ENCODE data around the gene RNASEH2B.
A peak's percentile ranks its signal among the peaks of the same experiment; 100 is the strongest.

RNASEH2B gene

DNA sequence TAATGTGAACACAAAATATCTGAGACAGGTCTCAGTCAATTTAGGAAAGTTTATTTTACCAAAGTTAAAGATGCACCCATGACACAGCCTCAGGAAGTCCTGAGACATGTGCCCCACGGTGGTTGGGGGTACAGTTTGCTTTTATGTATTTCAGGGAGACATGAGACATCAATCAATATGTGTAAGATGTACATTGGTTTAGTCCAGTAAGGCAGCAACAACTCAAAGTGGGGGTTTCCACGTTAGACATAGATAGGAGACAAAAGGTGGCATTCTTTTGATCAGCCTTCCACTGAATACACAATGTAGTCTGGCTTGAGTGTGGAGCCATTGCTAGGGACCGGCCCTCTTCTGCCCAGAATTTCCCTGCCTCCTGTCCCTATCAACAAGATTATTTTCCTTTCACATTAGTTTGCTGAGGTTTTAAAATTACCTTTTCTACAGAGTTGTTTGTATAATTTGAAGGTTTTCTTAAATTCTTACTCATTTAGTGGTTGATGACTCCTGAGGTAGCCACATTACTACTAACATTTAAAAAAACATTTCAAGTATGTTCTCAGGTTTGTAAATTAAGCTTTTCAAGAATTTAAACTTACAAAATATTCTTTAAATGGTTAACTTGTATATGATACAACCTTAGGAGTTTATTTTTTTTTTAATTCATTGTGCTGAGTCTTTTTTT lies 33.2 kb downstream of the RNASEH2B start:
- peak in 1 of 2 experiments; percentile 21 for DNase-seq

DNA sequence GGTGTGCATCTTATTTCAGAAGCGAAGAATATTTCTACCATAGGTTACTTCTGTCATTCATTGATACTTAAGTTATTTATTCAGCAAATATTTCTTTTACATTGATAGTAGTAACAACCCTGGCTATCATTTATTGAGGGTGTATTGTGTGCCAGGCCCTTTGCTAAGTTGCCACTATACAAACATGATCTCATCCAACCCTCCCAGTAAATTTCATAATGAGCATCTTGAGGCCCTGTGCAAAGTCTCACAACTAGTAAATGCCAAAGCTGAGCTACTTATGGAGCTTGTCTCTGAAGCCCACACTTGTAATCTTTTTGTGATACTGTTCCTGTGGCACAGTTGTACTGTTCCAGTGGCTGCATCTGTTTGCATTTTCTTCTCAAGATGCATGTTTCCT lies 36.1 kb downstream of the RNASEH2B start:
- no peak for DNase-seq

DNA sequence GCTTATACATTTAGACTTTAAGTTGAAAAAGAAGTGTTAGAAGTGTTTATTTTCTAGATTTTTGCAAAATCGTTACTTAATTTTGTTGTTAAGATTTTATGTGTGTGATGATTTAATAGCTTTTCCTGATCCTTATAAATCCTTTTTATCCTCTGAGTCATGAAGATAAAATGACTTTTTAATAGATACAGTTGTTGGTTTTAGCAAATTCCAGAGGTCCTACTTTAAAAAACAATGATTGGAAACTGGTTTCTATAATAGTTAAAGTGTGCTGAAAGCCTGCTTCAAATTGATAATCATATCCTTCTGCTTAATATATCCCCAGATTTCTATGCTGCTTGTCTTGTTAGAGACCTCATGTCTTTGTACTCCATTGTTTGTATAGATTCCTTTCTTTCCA lies 39.0 kb downstream of the RNASEH2B start:
- no peak for DNase-seq

DNA sequence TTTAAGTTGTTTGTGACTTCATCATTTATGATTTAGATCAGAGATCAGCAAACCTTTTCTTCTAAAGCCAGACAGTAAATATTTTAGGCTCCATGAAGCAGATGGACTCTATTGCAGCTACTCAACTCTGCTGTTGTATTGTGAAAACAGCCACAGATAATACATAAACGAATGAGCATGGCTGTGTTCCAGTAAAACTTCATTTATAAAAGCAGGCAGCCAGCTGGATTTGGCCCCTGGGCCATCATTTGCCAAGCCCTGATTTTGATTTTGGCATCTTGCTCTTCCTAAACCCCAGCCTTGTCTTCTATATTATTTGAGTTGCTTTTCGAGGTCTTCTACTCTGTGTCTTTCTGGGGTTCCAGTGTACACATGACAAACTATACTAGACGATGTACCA lies 41.3 kb downstream of the RNASEH2B start:
- DNase-seq = no peak

DNA sequence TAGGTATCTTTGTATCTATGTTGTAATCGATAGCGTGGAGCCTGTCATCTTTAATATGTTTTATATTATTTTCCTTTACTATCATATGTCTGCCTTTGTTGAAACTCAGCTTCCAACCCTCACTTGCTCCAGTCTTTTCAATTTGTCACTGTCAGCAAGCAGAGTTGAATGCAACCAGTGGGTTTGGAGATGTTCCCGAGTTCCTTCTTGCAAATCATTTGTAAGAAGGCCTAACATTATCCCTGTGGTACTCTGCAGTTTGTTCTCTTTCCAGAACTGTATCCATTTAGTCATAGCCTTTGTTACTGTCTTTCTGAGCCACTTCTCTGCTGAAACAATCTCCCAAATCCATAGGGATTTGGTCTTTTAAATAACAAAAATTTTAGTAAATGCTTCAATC lies 41.8 kb downstream of the RNASEH2B start:
- DNase-seq = no peak

DNA sequence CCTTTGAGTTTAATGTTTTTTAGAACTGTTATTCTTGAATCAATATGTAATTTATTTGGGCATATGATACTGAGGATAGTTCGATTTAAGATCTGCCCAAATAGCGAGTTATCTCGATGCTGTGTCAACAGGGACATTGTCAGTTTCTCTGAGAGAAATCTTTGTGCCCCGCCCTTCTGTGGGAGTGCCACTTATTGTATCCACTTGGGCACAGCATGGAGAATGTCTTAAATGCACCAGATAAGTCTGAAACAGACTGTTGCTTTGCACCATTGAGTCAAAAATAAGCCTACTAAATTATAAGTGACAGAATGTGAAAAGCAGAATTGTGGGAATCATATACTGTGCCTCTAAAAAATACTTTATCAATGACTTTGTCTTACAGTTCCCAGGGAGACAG lies 45.6 kb downstream of the RNASEH2B start:
- no peak for DNase-seq

DNA sequence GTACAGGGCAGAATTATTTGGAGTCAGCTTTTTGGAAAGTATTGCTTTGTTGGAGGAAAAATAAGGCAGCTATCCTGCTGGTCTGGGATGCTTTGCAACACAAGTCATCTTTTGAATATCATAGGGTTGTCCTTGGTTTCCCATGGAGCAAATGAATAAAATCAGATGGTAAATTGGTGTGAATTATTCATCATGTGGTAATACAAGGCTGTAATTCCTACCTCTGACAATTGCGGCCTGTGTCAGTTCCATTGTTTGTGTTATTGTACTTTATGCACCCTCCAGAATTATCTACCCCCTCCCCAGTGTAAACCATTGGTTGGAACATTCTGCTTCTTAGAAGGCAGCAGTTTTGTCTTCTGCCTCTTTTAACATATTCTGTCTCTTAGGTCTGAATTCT lies 46.2 kb downstream of the RNASEH2B start:
- DNase-seq = no peak

DNA sequence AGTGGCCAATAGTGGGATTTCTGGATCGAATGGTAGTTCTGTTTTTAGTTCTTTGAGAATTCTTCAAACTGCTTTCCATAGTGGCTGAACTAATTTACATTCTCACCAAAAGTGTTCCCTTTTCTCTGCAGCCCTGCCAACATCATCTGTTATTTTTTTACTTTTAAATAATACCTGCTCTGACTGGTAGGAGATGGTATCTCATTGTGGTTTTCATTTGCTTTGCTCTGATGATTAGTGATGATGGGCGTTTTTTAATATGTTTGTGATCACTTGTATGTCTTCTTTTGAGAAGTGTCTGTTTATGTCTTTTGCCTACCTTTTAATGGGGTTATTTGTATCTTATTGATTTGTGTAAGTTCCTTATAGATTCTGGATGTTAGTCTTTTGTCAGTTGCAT lies 48.0 kb downstream of the RNASEH2B start:
- DNase-seq = no peak

DNA sequence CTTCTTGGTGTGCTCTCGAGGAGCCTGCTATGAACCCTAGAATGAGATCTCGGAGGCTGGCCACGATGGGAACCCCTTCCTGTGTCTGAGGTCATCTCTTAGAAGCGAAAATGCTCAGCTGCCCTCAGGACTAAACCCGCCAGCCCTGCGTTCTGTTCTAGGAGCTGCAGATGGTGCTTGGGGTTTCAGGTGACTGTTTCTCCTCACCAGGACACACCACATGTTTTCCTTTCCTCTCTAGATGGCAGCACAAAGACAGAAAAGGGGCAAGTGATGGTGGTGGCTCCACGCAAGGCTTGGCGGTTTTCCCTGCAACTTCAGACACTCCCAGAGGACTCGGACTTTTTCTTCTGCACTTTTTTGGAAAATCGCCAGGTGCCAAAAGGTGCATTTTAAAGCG lies 60.1 kb downstream of the RNASEH2B start:
- DNase-seq = no peak

DNA sequence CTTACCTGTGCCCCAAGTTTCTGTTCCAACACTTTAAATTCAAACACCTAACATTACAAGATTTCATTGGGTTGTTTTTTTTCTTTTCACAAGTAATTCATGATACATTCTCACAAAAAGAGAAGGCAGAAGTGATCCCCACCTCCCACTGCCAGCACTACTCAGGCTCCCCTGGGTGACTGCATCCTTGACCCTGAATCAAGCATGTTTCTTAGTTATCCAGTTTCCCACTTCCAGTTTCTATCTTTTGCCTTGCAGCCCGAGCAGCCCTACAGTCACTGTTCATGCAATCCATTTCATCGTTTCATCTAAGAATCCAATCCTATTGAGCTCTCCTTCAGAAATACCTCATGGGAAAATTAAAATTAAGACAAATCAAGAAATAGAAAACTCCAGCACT lies 61.4 kb downstream of the RNASEH2B start:
- DNase-seq = no peak

DNA sequence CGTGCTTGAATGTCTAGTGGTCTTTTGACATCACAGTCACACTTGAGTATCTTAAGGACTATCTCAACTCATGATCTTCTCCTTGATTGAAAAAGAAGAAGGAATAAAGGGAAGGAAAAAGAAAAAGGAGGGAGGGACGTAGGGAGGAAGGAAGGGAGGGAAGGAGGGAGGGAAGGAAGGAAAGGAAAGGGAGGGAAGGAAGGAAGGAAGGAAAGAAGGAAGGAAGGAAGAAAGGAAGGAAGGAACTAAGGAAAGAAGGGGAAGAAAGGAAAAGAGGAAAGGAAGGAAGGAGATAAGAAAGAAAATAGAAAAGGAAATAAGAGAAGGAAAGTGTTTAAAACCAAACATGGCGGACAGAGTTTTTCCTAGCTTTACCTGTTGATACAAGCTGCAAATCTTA lies 64.7 kb downstream of the RNASEH2B start:
- DNase-seq = no peak

DNA sequence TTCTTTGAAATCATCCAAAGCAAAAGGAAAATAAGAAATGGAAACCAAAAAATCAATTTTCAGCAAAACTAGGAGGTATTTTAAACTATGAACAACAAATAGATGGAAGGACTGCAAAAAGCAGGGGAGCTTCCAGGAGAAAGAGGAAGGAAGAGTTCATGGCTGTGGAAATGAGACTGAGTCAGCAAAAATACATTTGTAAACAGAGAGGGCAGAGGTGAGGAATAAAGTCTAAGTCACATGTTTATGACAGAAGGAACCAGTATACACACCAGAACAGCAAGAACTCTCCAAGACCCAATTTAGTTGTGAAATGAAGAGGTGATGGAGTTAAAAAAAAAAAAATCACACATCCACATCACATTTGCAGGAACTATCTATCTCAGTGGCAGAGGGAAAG lies 69.6 kb downstream of the RNASEH2B start:
- no peak for DNase-seq

DNA sequence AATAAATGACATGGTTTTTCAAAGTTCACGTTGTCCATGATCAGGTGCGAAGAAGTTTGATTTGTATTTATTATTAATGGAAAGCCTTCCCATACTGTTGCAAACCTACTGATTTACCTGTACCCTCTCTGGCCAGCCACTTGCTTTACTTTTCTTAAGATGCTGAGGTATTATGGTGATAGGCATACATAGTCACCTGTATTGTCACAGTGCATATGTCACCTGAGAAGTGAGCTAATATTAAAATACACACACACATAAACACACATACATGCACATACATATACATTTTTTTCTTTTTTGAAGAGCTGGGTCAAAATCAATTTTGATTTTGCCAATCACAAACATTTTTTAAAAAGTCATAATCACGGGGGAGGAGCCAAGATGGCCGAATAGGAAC lies 72.1 kb downstream of the RNASEH2B start:
- no peak for DNase-seq

DNA sequence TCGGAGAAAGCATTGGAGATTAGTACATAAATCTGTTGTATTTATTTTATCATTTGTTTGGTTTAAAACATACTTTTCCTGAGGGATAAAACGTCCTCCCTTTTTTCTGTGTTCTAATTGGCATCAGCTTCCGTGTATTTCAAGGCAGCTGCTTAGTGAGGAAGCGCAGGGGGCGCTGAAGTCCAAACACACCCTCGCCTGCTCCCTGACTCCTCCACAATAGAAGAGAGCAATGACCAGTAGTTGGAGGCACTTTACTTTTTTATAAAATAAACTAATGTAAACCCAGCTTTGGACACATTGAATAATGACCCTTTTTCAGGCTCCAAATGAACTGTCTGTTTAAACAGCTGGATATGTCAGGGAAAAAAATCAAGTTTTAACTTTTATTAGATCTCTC lies 79.9 kb downstream of the RNASEH2B start:
- no peak for DNase-seq

DNA sequence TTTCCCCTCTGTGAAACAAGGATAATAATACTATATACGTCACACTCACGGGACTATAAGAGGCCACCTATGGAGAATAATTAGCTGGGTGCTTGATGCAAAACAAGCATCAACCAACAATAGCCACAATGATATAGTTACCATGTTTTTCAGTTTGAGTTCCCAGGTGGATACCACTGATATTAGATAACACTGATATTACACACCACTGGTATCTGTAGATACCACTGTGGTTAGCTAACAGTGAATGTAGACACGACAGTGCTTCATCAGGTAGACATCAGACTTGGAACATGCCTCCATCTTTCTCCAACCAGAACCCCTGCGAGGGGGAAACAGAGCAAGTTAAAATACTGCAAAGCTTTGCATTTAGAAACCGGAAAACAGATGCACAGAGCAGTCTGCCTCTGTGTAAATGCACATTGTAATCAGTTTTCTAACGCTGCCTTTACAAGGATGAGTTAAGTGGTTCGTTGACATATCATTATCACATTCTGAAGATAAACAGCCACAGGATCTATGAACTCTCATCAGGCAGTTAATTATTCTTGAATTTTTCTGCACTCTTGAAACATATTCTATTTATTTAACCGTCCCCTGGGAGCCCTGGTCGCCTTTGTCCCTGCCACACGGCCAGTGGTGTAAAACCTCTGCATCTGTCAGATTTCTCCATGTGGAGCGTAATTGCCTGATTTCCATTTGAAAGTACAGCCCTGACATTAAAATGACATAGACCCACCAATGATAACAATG lies 80.7 kb downstream of the RNASEH2B start:
- no peak for DNase-seq

DNA sequence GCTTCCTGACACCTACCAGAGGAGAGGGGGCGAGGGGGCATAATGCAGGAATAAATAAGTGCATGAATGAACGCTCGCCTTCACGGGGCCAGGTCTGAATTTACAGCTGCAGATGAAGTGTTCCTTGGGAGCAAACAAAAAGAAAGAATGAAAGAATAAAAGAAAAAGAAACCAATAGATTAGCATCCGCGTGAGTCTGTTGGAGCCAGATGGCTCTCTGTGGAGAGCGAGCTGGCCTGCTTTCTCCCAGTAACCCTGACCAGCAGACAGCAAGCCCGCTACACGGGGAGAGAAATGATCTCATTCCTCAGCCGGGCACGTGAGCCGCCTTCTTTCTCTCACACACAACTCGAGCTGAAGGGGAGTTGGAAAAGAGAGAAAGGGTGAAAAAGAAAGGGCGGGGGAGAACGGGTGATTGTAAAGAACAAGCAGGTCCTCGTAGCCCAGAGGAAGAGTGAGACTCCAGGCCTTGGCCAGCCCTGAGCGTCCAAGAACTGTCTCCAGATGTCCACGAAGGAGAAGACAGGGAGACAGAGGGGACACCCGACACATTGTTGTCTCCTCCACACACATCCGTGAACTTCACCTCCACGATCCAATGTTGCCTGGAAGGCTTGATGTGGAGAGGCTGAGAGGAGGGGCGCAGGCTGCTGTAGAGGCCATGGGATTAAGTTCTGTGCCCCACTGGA lies 81.4 kb downstream of the RNASEH2B start:
- no peak for DNase-seq

DNA sequence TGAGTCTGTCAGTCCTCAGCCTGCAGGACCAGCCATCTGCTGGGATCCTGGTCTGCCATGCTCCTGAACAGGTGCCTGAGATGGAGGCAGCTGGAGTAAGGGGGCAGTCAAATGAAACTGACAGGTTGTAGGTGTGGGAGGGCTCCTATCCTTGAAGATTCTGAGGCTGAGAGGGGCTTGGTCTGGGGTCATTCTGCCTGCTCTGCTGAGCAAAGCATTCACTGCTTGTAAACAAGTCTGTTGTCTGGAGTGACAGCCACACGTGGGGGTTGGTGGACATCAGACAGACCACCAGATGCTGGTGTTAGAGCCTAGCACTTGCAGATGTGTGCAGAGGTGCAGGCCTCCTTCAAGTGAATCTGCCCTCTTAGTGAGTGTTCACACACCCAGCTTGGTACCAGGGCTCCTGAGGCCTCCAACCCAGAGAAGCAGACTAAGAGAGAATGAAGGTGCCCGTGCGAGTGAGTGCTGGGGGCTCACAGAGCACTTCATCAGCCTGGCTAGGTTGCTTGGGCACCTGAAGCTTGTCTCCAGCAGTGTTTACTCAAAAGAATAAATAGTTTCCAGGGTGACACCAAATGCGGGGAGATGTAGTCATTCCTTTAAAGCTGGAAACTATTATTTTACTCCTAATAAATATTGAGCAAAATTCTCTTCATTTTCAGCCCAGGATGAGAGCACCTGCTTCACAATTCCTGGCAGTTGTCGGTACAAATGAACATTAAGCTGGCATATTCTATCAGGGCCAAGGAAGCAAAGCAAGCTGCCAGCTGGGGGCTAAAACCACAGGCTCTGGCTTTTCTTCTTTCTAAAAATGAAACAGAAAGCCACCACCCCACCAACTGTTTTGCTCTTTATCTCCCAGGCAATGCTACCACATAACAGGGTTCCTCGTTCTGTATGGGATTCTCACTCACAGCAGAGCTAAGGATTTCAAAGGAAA lies 82.3 kb downstream of the RNASEH2B start:
- DNase-seq = peak in 1 of 2 experiments; percentile 26

DNA sequence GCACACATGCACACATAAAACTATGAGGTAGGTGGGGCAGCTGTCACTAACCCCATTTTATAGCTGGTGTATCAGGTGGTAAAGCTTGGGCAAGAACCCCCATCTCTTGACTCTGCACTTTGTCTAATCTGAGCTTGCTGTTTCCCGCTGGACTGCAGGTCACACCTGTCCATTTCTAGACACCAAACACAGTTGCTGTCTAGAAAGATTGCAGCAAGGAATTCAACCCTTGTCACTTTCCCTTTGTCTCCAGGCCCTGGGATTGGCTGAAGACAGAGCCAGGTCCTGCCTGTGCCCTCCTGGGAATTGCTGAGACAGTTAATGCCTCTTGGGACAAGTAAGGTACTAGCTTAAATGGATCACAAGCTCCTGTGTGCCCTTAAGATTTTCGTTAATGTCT lies 83.8 kb downstream of the RNASEH2B start:
- no peak for DNase-seq

DNA sequence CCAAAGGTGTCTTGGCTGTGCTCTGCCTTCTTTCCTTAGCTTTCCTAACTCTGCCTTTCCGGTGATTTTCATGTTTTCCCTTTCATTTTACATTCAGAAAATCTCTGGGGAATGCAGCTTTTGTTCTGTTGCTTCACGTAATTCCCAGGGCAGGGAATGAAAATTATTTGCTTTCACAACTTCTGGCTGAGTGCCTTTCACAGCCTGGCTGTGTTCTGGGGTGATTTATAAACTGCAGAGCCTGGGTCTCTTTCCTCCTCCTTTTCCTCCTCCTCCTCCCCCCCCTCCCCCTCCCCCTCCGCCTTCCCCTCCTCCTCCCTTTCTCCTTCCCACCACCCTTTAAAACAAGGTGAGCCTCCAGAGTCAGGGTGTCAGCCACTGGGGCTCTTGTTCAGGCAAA lies 84.3 kb downstream of the RNASEH2B start:
- DNase-seq = no peak

DNA sequence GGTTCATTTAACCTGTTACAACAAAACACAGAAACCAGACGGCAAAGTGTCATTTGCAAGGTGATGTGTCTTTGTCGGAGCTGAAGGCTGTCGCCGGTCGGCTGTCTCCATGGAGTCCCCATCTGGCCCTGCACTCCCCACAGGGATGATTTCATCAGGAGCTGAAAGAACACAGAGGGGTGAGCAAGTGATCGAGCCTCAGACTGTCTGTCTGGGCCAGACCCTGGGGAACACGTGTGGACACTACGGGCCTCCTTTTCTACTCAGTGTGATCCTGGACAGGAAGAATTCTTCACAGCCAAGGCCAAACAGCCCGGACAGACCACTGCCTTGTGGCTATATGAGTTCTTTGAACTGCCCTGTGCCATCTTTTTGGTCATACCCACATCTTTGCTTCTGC lies 85.1 kb downstream of the RNASEH2B start:
- no peak for DNase-seq

DNA sequence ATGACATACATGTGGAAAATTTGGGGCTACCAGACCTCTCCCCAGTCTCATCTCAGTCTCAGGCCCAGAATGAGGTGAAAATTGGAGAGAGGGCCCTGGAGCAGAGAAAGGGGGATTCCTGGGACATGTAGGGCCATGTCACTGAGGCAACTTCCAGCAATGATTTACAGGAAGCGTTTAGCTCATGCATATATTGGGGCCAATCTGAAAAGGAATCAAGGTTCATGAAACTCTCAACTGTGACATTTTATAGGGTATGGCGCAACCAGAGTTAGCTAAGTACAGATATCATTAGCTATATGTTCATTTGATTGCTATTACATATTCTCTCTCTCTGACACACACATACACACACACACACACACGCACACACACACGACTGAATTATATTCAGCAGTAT lies 86.3 kb downstream of the RNASEH2B start:
- DNase-seq = no peak

DNA sequence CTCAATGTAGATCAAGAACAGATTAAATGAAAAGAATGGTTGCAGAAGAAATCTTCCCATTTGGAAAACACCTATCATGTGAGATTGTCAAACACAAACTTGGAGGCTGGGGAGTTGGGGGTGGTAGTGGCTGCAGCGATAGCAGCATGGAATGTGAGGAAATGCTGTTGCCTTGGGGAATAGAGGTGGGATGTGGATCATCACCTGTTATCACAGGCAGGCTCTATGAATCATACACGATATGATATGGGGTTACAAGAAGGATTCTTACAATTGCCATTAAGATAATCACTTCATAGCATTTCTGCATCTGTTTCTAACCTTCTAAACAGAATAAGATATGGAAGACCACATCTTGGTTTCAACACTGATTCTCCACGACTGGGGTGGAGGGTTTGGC lies 88.7 kb downstream of the RNASEH2B start:
- no peak for DNase-seq

DNA sequence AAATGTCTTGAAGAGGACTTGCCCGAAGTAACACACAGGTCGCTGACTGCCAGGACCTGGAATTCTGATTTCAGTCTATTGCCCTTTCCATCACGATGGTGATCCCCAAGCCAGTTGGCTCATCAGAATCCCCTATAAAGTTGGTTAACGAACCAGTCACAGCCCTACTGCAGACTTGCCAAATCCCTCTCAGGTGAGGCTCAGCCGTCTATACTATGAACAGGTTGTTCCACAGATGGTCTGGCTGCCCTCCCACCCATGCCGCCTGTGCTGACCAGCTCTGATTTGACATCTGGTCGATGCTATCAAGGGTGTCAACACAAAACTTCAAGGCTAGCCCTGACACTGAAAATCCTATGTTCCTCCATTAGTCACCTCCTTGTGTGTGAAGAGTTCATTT lies 90.0 kb downstream of the RNASEH2B start:
- DNase-seq = no peak
